Stimulated activated CD8-positive, alpha-beta memory T cell treated with anti-CD3 and anti-CD28 coated beads, Interleukin-2, amount 100 ng/mL, for 48 hours (primary cell): Measurements from ENCODE around the gene LRRC51.
A peak's percentile ranks its signal among the peaks of the same experiment; 100 is the strongest.

Experiments
- DNase-seq, 2 donors: peaks; one replicate each; pipeline ENCODE4 v3.0.0-alpha.2; 2020; ENCODE audit warnings: low read depth in 2 of 2

The LRRC51 gene

GRCh38 chr11:72069787-72070251 lies 10.8 kb upstream of the LRRC51 start:
- DNase-seq = no peak

- DNase-seq = no peak
Measured at GRCh38 chr11:72070491-72070890, 10.2 kb upstream of the LRRC51 start.

- DNase-seq = no peak
Measured at GRCh38 chr11:72072348-72072747, 8.3 kb upstream of the LRRC51 start.

- DNase-seq = no peak
Measured at GRCh38 chr11:72075109-72075508, 5.5 kb upstream of the LRRC51 start.

DNA sequence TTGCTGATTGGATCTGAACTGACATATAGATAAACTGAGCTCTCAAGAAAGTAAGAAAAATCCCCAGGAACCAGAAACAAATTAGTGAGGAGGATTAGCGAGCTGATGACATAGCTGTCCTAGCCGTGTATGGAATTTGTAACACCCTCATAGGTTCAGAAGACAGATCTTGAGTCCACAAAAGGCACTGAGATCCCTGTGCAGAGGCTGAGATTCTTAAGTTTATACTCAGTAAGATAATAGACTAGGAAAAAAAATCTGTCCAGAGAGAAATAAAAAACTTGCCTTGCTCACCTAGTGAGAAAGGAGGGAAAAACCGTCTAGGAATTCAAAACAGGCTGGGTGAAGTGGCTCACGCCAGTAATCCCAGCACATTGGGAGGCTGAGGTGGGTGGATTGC lies 4.9 kb upstream of the LRRC51 start:
- DNase-seq = no peak

GRCh38 chr11:72078477-72078876 lies 2.2 kb upstream of the LRRC51 start:
- DNase-seq = no peak

GRCh38 chr11:72079819-72080325 lies 778 bp upstream of the LRRC51 start:
- DNase-seq = no peak

DNA sequence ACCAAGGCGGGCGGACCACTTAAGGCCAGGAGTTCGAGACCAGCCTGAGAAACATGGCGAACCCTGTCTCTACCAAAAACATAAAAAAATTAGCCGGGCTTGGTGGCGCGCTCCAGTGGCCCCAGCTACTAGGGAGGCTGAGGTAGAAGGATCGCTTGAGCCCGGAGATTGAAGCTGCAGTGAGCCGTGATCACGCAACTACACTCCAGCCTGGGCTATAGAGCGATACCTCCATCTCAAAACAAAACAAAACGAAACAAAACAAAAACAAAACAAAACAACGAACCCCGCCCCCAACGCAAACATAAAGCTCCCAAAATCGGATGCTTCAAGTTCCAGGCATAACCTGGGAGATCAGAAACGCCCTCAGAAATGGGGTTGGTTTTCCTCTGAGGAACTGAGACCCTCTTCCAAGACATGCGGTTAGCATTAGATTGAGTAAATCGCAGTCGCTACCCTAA lies 564 bp downstream of the LRRC51 start:
- no peak for DNase-seq

GRCh38 chr11:72081821-72082453 lies 1.3 kb downstream of the LRRC51 start:
- DNase-seq = no peak

GRCh38 chr11:72083414-72083813 lies 2.8 kb downstream of the LRRC51 start:
- DNase-seq = no peak

GRCh38 chr11:72084076-72084475 lies 3.4 kb downstream of the LRRC51 start:
- DNase-seq = no peak

DNA sequence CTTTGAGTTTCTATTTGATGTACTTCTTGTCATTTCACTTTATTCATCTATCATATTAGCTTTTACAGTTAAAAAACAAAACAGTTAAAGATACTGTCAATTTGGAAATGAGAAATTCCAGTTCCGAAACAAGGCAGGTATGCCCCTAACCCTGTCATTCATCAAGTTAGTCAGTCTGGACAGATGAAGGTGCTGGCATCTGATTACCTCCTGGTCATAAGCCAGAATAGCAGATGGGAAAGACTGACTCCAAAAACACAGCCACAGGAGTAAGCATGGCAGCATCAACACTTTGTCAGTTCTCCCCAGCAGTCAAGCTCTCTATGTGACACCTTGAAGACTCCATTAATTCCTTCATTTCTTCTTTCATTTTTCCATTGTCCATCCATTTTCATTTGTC lies 4.3 kb downstream of the LRRC51 start:
- no peak for DNase-seq

- DNase-seq = no peak
Measured at GRCh38 chr11:72085621-72086351, 5.1 kb downstream of the LRRC51 start.

DNA sequence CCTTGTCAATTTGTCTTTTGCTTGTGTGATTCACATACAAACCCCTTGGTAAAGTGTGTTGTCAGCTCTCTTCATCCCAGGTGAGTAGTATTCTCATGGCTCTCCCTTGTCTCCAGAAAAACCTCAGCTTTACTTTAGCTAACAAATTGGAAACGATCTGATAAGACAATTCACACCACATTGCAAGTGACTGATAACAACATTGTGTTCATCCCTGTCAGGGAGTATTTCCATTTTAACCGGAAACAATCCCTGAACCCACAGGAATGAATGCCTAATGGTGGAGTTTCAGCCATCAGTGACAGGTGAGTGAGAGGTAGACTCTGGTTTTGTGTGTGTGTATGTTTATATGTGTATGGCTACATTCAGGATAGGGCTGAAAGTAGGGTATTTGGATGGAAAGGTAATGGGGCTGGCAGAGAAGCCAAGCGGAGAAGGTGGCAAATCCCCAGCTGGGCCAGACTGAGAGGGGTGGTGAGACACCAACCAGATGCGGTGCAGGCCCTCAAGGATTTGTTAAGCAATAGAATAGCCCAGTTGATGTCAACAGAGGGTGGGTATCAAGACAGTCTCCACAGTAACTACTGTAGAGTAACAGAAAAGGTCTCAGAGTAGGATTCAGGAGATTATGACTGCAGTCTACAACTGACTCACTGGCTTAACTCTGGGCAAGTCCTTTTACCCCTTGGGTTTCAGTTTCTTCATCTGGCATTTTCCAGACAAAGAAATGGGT lies 7.6 kb downstream of the LRRC51 start:
- no peak for DNase-seq

GRCh38 chr11:72091292-72091691 lies 10.6 kb downstream of the LRRC51 start:
- peak in 1 of 2 donors; percentile 38 for DNase-seq

DNA sequence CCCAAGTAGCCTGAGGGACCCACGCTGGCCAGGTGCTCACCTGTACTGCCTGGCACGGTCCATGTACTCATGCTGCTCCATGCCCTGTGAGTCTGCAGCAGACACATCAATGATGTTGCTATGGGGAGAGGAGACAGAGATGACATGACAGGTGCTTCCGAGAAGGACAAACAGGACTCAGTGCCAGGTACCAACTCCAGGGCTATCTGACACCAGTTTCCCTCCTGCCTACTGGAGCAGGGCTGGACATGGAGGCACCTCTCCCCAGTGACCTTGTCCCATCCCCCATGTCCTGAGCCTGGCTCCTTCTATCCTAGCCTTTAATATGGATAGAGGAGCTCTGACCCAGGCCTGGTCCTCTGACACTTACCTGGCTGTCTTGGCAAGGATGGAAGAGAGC lies 18.1 kb downstream of the LRRC51 start:
- no peak for DNase-seq

DNA sequence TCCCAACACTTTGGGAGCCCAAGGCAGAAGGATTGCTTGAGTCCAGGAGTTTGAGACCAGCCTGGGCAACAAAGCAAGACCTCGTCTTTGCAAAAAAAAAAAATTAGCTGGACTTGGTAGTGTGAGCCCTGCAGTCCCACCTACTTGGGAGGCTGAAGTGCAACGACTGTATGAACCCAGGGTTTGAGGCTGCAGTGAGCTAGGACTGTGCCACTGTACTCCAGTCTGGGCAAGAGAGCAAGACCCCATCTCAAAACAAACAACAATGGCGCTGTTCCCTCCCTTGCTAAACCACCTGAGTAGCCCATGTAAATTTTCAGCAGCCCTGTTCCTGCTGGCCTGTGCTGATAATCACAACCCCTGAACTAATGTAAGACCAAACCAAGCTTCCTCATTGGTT lies 19.4 kb downstream of the LRRC51 start:
- DNase-seq = no peak

DNA sequence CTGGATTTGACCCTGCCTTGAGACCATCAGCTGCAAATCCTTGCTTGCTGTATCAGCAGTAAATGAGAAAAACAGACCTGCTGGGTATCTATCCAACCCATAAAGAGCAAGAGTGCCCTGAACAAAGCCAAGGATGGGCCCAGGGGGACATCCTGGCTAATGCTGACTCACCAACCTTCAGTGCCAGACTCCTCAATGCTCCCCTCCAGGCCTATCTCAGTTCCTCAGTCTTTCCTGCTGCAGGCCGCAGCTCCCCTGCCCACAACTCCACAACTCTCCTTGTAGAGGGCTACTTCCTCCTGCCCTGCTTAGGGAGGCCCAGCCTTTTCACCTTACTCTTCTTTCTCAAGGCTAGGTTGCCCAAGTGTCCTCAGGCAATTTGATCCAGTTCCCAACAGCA lies 19.8 kb downstream of the LRRC51 start:
- DNase-seq = no peak

DNA sequence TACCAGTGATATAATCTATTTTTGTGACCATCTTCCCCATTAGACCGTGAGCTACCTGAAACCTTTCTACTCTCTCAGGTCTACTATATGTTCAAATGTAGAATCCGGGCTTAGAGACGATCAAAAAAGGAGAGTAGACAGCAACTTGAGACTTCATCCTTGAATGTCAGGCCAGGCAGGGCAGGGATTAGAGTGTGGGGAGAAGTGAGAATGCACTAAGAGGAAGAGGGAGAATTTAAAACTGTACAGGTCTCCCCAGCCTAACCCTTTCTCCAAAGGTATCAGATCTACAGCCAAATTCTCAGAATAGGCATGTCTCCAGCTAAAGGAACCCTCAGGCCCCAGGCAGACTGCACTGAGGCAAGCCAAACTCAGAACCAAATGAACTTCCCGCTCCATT lies 21.5 kb downstream of the LRRC51 start:
- DNase-seq = no peak

DNA sequence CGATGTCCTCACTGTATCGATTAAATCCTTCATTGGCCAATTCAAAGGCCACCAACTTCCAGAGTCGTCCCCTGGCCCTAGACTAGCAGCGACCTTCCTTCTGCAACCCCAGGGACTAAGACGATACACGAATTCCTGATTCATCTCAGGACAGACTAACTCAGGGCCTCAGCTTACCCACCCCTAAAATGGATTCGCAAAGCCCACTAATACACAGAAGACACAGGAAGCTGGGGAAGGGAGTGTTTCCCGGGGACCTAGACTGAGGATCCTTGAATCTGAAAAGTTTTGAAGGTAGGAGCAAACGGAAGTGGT lies 21.9 kb downstream of the LRRC51 start:
- DNase-seq = no peak

DNA sequence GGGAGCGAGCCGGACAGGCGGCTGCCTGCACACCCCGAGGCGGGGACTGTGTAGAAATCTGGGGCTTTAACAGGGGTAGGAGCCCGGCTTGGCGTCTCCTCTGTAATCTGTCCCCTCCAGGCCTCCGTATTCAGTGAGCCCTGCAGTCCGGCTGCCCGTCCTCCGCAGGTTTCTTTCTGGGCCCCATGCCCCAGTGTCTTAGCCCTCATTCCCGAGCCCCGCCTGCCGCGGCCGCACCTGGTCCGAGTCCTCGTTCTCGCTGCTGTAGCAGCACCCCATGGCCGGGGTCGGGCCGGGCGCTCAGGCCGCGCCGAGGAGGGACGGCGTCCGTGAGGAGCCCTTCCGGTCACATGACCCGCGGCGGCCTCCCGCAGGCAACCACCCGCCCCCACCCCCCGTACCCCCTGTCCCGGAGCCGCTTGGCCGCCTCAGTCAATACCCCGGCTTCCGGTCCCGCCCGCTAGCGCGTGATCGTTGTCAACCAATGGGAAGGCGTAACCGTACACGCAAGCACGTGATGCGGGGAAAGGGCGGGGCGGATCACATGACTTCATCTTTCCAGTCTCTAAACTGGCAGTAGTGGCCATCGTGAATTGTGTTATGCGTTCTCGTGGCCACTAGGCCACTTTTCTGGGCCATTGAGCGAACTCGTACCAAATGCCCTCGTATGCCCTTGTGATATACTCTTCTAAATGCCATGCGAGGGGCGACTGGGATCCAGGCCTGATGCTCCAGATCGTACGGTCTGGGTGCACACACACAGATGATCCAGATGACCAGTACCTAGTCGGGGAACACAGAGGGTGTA lies 22.5 kb downstream of the LRRC51 start, which contains the start of gene LAMTOR1:
Gene LAMTOR1, minus strand, starts transcription at position 352 of the 808 bp plus-strand sequence. Its CDS starts 73 bp downstream, at position 279.
- peak; percentile 94 to 98 for DNase-seq

DNA sequence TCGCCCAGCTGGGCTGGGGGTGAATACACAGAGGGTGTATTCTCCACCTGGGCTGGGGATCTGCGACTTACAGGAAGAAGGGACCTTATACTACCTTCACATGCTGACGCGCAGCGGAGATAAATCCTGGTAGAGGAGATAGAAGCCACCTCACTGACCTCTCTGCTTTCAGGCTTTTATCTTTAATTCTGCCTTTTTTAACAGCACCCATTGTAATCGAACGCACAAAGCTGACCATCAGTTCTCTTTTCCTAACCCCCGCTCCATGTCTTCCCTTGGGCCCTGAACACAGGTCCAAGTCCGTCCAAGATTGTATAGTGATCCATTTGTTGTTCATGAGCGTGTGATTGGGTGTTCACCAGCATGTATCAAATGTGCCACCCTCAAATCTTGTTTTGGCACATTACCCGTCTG lies 23.1 kb downstream of the LRRC51 start:
- DNase-seq = no peak
